ENCODE measurements around the gene SWT1. TPM values are rescaled to one million over a fixed set of nuclear protein-coding genes. Genes with fewer than 3 reads are reported as not detected.
"Not testable (repeated sequence)": the region's sequence is repeated elsewhere in the genome, so short reads cannot be mapped to it uniquely, and the experiment has no call there.

SWT1 gene
- total RNA-seq, 4 donors from 2014 or later: 8.2 to 16.0 (median 11.7) TPM

- Histone ChIP-seq H3K9me3 (peaks cover 0 to 3% (median 0%) of the 10 kb centered on the region in 4 donors), H3K27ac (no peak overlapping the region), H3K27me3 (no peaks in the 10 kb centered on the region), H3K36me3 (peaks cover 0 to 58% (median 0%) of the 10 kb centered on the region in 3 donors), H3K4me1 (peaks cover 0 to 3% (median 0%) of the 10 kb centered on the region in 4 donors), H3K4me3 (no peak overlapping the region)
- 93 to 96% methylated on average over 3 of the region's 3 CpGs for WGBS, 2 donors
- TF ChIP-seq CTCF (IDR thresholded peaks at IDR 0.05) (no peak), EP300 (IDR thresholded peaks at IDR 0.05) (no peak), POLR2A (IDR thresholded peaks at IDR 0.05) (no peak)
- no peak for DNase-seq (ENCODE audit: low spot score in 2 of 2)
Measured at GRCh38 chr1:185207980-185208602, 51.1 kb downstream of the SWT1 start.

GRCh38 chr1:185208626-185209180, 51.7 kb downstream of the SWT1 start:
- 88 to 90% methylated on average over 5 of the region's 5 CpGs for WGBS, 2 donors
- Histone ChIP-seq H3K27ac (no peak overlapping the region), H3K36me3 (peaks cover 0 to 58% (median 0%) of the 10 kb centered on the region in 3 donors), H3K4me3 (no peak overlapping the region), H3K9me3 (peaks cover 0 to 3% (median 0%) of the 10 kb centered on the region in 4 donors), H3K27me3 (no peaks in the 10 kb centered on the region), H3K4me1 (peaks cover 0 to 5% (median 0%) of the 10 kb centered on the region in 4 donors)
- TF ChIP-seq CTCF (IDR thresholded peaks at IDR 0.05) (no peak), POLR2A (IDR thresholded peaks at IDR 0.05) (no peak), EP300 (IDR thresholded peaks at IDR 0.05) (no peak)
- no peak for DNase-seq (ENCODE audit: low spot score in 2 of 2)

GRCh38 chr1:185209357-185209756, 52.4 kb downstream of the SWT1 start:
- not testable (repeated sequence) for H3K9me3 ChIP-seq
- 95 to 100% methylated on average over 1 of the region's 1 CpG for WGBS, 2 donors

GRCh38 chr1:185213091-185213490, 56.1 kb downstream of the SWT1 start:
- no peaks in the 10 kb centered on the region for H3K27me3 ChIP-seq
- TF ChIP-seq EP300 (IDR thresholded peaks at IDR 0.05) (no peak), POLR2A (IDR thresholded peaks at IDR 0.05) (no peak), CTCF (IDR thresholded peaks at IDR 0.05) (no peak)
- H3K9me3 ChIP-seq: peaks cover 0 to 3% (median 0%) of the 10 kb centered on the region in 4 donors
- no peak overlapping the region for H3K27ac ChIP-seq
- peaks cover 0 to 48% (median 0%) of the 10 kb centered on the region in 3 donors for H3K36me3 ChIP-seq
- H3K4me3 ChIP-seq: no peak overlapping the region
- DNase-seq (ENCODE audit: low spot score in 2 of 2): no peak
- peaks cover 0 to 5% (median 0%) of the 10 kb centered on the region in 4 donors for H3K4me1 ChIP-seq
- 67 to 78% methylated on average over 1 of the region's 1 CpG for WGBS, 2 donors

More at GRCh38 chr1:185209357-185209756, 52.4 kb downstream of the SWT1 start:
- H3K27me3 ChIP-seq; DNase-seq (ENCODE audit: low spot score in 2 of 2); H3K4me1 ChIP-seq; H3K27ac ChIP-seq; H3K4me3 ChIP-seq: not testable (repeated sequence)
- peaks cover 0 to 59% (median 0%) of the 10 kb centered on the region in 3 donors for H3K36me3 ChIP-seq

- 83 to 91% methylated on average over 1 of the region's 1 CpG for WGBS, 2 donors
- H3K27me3 ChIP-seq: no peaks in the 10 kb centered on the region
- H3K36me3 ChIP-seq: peaks cover 0 to 28% (median 0%) of the 10 kb centered on the region in 3 donors
- no peak for DNase-seq (ENCODE audit: low spot score in 2 of 2)
- peaks cover 0 to 5% (median 0%) of the 10 kb centered on the region in 4 donors for H3K4me1 ChIP-seq
- H3K4me3 ChIP-seq: no peak overlapping the region
- TF ChIP-seq EP300 (IDR thresholded peaks at IDR 0.05) (no peak), POLR2A (IDR thresholded peaks at IDR 0.05) (no peak), CTCF (IDR thresholded peaks at IDR 0.05) (no peak)
- H3K27ac ChIP-seq: no peak overlapping the region
- peaks cover 0 to 3% (median 0%) of the 10 kb centered on the region in 4 donors for H3K9me3 ChIP-seq
Measured at GRCh38 chr1:185215911-185216310, 58.9 kb downstream of the SWT1 start.

All from tibial nerve (tissue), 4 donors.